HG03175 (cell line): ENCODE measurements around the gene MYRF.

Source experiments
- ATAC-seq: cut with Tn5 transposase; IDR thresholded peaks from one replicate; pipeline ENCODE4 v1.9.1; 2021; ENCODE audit warnings: mild to moderate bottlenecking, moderate library complexity; ENCODE audit not compliant: unreplicated experiment

Gene MYRF

DNA sequence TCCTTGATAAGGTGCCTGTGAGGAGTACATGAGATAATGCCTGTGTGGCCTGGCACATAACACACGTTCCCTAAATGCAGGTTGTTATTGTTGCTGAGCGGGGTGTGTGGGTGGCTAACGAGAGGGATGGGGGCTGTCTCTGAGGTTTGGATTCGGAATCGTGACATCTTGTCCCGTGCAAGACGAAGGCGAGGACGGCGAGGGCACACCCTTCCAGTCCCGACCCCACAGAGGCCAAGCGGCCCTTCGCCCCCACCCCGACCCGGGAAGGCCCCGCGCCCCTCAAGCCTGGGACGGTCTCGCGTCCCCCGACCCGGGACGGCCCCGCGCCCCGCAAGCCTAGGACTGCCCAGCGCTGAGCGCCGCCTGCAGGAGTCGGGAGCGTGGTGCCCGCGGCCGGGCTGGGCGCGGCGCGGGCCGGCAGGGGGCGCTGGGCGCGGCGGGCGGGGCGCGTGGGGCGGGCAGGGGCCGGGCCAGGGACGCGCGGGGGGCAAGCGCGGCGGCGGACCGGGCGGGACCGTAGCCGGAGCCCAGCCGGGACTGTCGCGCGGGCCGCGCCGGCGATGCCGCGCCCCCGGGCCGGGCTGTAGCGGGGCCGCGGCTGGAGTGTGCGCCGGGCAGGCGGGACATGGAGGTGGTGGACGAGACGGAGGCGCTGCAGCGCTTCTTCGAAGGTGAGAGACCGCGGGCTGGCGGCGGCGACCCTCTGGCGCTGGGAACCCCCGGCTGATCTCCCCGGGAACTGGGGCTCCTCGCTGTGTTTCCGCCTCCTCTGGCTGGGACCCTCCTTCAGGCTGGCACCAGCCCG, at the start of gene MYRF:
Gene MYRF, plus strand, starts transcription at position 520 of the 808 bp plus-strand sequence. Its CDS starts 109 bp downstream, at position 629.
- ATAC-seq: peak; percentile 43

- no peak for ATAC-seq
Measured at GRCh38 chr11:61702701-61703312, 49.6 kb upstream of the MYRF start.

DNA sequence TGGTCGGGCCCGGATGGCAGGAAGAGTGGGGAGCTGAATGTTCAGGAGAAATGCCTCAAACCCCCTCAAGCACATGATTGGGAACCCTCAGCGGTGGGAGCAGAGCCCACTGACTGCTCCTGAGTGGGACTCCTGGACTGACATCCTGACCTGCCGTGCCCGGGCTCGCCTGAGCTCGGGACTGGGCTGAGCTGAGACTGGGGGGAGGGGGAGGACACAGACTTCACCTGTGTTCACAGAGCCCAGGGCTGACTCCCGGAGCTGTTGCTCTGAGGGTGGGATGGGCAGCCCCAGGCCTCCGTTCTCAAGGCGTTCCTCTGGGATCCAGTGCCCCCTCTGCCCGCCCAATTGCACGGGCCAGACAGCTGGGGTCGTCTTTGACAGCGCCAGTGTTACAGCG, 47.6 kb upstream of the MYRF start:
- ATAC-seq: no peak

GRCh38 chr11:61706452-61707400, 45.7 kb upstream of the MYRF start:
- ATAC-seq: no peak

GRCh38 chr11:61707574-61707973, 44.9 kb upstream of the MYRF start:
- ATAC-seq: no peak

- no peak for ATAC-seq
Measured at GRCh38 chr11:61709110-61709509, 43.3 kb upstream of the MYRF start.

DNA sequence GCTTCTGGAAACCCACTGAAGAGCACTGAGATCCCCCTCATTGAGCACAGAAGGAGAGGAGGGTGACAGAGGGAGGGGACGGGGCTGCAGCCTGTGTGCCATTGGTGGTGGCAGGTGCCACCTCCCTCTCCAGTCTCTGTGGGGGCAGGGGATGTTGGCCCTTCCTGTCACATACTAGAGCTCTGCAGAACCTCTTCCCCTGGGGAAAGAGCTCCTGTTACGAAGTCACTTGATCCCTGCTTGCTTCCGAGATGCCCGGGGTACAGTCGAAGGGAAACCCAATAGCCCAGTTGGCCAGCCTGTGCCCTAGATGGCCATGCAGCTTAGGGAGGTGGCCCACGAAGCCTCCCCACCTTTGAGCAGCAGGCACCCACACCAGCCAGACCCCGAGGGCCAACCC, 42.9 kb upstream of the MYRF start:
- no peak for ATAC-seq

GRCh38 chr11:61710019-61710418, 42.4 kb upstream of the MYRF start:
- no peak for ATAC-seq

GRCh38 chr11:61711037-61711436, 41.4 kb upstream of the MYRF start:
- ATAC-seq: no peak

- no peak for ATAC-seq
Measured at GRCh38 chr11:61711498-61711897, 40.9 kb upstream of the MYRF start.

DNA sequence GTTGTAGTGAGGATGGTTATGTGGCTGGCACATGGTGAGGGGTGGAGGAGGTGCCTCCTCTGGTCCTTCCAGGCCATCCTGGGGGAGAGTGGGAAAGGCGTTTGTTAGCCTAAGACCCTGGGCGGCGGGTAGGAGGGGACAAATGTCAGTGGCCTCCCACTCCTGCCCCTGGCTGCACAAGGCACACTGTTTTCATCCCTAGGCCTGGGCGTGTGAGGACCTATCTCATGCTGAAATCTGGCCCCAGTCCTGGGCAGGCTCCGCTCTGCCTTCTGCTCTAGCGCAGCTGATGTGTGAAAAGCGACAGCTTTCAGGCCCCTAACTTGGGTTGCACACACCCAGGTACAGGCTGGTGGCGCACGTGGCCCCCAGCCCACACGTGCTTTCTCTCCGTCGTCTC, 40.1 kb upstream of the MYRF start:
- no peak for ATAC-seq

- ATAC-seq: no peak
Measured at GRCh38 chr11:61712846-61713245, 39.6 kb upstream of the MYRF start.

DNA sequence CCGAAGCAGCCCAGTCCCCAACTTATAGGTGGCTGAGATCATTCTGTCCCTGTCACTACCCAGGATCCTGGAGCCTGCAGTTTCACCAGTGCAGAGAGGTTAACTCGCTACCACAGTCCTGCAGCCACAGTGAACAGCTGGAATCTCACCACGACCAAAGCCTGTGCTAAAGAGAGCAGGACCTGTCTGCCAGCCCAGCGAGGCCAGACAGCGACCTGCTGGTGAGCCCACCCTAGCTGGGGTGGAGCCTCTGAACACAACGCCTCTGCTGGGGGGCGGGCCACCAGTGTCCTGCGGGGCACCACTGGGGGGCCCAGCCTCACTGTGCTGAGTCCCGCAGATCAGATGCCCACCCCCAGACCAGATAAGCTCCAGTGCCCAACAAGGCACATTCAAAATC, 39.0 kb upstream of the MYRF start:
- no peak for ATAC-seq

- no peak for ATAC-seq
Measured at GRCh38 chr11:61713906-61714305, 38.5 kb upstream of the MYRF start.

DNA sequence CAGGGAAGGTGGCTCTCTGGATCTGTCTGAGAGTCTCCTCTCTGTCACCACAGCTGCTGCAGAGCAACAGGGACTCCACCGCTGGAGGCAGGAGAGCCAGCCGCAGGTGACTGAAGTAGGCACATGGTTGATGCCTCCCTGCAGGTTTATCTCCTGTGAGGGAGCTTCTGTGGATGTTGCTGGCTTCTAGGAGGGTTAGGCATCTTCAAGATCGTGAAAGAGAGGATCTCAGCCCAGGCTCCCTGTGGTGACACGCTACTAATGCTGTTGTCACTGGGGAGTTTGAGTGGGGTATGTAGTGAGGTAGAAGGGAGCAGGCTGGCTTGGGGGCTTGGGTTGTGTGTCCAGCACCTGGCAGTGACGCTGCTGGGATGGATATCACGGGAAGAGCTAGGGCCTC, 38.1 kb upstream of the MYRF start:
- ATAC-seq: no peak

- ATAC-seq: no peak
Measured at GRCh38 chr11:61714916-61715315, 37.5 kb upstream of the MYRF start.

- ATAC-seq: no peak
Measured at GRCh38 chr11:61715867-61716266, 36.6 kb upstream of the MYRF start.

- ATAC-seq: no peak
Measured at GRCh38 chr11:61716478-61717285, 35.8 kb upstream of the MYRF start.

- no peak for ATAC-seq
Measured at GRCh38 chr11:61717286-61718033, 35.0 kb upstream of the MYRF start.

DNA sequence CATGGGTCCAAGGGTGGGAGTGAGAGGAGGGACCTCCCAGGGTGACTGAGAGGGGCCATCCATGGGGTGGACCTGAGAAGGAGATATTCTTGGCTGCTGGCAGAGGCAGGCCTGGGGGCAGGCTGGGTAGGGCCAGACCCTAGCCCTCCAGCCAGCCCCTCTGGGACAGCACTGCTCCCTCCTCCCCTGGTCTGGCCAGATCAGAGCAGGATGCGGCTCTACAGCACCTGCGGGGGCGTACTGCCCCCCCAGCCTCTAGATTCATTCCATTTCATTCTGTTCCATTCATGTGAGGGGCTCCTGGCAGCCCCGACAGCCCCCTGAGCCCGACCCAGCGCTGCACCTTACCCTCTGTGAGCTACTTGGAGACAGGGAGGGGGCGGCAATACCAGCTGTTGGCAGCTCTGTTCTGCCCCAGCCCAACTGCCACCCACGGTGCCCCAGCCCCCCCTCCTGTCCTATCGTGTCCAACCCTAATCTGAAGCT, 34.3 kb upstream of the MYRF start:
- no peak for ATAC-seq
